HG03558 (cell line): ENCODE data around the gene IL18BP.

ENCODE experiments used
- ATAC-seq: cut with Tn5 transposase; IDR thresholded peaks from one replicate; pipeline ENCODE4 v1.9.1; 2021; ENCODE audit warnings: moderate number of reproducible peaks; ENCODE audit not compliant: unreplicated experiment; ENCODE audit errors: extremely low read depth

IL18BP gene

DNA sequence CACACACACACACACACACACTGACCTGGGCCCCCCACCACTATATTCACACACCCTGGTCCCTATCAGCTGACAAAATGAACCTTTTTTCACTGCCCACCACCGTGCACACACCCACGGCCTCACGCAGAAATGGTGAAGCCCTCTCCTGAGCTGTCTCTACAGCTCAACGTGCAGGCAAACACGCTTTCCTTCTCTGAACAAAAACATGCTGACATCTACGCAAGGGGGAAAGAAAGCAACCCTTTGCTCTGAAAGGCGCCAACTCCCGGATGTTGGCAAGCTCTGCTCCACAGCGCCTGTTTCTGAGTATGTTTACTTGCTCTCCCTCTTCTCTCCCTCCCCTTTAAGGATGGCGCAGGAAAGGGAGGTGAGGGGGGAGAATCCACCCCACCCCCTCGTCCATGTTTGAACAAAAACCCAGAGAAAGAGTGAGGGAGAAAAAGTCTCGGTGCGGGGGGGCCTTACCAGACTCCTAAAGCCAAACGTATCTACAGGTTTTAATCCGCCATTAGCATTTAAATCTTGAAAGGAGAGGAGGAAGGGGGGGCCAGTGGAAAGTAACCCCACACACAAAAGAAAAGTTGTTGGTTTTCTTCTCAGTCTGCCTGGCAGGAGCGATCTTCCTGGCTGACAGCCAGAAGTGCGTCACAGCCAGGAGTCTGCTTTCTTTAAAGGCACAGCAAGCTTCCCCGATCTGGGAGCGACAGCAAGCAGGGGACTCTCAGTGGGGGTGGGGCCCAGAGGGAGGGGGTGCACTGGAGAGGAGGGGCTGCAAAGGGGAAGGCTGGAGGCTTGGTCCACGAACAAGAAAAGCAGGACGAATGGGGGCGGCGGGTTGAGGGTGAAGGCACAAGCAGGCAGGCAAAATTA, 42.0 kb downstream of the IL18BP start:
- no peak for ATAC-seq

DNA sequence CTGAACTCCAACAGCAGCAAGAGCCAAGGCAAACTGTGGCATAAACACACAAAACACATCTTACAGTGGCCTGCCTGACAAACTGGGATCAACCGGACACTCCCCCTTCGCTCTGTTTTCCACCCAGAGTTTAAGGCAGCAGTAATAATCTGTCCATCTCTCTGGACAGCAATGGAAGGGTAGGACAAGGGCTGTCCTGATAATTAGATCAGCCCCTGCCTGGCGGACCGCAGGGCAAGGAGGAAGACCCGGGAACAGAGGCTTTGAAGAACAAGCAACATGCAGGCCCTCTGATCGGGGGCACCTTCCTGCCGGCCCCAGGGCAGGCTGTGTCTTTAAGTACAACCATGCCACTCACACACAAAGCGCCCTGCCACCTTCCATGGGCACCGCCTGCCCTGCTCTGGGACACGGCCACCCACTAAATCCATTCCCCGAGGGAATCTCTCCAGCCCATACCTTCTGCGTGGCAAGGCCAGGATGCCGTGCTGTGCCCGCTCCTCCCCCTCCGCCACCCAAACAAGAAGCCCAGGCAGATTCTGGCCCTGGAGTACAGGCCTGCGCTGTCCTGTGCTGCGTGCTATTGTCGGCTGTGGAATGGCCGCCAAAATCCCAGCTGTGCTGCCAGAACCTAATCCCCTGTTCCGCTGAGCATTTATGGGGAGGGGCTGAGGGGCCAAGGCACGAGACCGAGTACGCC, 42.8 kb downstream of the IL18BP start:
- ATAC-seq = no peak

DNA sequence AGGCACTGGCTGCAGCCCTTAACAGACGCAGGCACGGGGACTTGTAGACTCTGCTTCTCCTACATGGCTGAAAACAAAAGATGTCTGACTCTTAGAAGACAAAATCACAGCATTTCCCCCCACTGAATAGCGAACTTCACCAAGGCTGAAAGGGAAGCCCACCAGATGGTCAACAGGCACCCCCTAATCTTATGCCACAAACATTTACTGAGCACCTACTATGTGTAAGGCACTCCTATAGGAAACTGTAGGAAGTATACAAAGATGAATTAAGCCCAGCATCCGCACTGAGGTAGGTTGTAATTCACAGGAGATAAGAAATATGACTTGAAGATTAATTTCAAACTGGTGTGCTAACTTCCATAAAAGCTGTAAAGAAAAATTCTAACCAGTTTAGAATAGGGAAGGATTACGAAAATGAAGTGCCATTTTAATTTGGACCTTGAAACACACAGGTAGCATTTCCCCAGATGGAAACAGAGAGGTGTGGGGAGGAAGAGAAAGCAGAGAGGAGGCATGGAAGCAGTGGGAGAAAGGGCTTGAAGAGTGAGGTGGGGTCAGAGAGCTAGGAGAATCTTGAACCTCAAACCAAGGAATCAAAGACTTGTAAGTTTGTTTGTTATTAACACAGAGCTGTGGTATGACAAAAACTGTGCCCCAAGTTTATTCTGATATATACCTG, 43.5 kb downstream of the IL18BP start:
- ATAC-seq = no peak

DNA sequence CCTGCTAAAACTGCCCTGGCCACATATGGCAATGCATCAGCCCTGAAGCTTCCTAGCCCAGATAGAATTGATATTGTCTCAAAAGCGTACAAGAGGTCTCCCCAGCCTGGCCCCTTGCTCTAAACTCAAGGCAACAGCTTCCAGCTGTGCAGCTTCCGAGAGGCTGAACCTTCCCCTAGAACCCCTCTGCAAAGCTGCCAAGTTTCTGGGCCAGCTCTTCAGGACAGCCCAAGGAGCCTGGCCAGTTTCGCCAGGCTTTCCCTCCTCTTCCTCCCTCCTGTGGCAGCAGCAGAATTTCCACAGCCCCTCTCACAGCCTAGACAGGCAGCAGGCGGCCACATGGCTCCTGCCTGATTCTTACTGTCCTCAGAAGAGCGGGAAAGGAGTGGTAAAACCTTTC, 47.1 kb downstream of the IL18BP start:
- no peak for ATAC-seq

DNA sequence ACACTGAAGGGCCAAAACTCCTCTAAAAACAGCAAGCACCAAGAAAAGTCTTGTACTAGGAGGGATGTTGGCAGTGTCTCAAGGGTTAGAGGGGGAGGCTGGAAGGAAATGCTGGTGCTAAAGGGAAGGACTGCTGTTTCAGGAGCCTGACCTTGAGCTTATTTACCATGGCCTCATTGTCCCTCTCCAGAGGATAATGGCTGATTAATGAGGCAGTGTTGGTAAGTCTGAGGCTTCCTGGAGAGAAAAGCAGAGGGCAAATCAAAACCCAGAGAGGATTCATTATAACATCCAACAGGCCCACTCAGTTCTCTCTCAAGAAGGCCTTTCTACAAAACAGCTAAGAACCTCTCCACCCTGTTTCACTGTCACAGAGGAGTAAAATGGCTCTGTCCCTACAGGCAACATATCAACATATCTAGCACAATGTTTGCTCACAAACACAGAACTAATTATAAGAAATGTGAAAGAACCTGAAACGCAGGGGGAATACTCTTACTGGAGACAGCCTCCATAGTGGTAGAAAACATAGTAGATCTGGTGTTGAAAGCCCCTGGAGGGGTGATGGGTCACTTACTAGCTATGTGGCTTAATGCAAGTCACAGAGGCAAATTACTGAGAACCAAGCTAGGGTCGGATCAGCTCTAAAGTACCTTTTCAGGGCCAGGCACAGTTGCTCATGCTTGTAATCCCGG, 50.2 kb downstream of the IL18BP start:
- ATAC-seq = no peak
